HG02885 (cell line): ENCODE data around the gene RCAN1.
"Not testable (repeated sequence)": the region's sequence is repeated elsewhere in the genome, so short reads cannot be mapped to it uniquely, and the experiment has no call there.

Experiments
- ATAC-seq: cut with Tn5 transposase; IDR thresholded peaks from one replicate; pipeline ENCODE4 v1.9.1; 2021; ENCODE audit warnings: mild to moderate bottlenecking; ENCODE audit not compliant: unreplicated experiment, poor library complexity

Gene RCAN1

DNA sequence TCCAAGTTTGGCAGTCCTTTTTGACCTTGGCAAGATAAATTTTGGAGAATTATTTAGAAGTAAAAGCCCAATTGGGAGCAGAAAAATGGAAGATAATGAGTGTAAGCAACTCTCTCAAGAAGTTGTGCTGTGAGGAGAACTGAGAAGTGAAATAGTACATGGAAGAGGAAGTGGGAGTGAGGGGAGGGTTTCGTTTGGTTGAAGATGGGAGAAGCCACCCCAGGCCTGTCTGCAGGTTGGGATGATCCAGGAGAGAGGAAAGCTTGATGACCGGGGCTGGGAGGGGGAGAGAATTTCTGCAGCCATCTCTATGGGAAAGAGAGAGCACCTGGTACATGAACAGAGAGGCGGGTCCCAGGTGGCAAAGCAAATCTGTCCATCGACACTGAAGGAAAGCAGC lies 8.6 kb upstream of the RCAN1 start:
- ATAC-seq, result no peak

DNA sequence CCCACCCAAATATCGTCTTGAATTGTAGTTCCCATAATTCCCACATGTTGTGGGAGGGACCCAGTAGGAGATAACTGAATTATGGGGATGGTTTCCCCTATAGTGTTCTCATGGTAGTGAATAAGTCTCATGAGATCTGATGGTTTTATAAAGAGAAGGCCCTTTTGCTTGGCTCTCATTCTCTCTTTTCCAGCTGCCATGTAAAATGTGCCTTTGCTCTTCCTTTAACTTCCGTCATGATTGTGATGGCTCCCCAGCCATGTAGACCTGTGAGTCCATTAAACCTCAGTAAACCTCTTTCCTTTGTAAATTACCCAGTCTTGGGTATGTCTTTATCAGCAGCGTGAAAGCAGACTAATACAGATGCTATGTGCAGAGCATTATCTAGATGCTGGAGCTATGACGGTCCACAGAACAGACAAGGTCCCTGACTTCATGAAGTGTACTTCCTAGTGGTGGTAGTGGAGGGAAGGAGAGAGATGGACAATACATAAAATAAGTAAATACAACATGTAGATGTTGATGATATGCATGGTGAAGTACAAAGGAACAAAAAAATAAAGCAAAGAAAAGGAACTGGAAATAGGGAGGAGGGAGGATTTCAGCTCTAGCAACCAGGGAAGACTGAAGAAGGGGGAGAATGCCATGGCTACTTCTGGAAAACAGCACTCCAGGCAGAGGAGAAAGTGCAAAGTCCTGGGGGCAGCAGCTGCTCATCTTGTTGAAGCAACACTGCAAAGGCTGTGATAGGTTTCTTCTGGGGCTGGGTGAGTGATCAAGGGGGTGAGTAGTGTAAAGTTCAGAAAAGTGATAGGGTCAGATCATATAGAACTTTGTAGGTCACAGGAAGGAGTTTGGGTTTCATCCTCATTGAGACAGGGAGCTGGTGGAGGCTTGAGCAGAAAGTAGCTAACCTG lies 6.8 kb upstream of the RCAN1 start:
- no peak for ATAC-seq

DNA sequence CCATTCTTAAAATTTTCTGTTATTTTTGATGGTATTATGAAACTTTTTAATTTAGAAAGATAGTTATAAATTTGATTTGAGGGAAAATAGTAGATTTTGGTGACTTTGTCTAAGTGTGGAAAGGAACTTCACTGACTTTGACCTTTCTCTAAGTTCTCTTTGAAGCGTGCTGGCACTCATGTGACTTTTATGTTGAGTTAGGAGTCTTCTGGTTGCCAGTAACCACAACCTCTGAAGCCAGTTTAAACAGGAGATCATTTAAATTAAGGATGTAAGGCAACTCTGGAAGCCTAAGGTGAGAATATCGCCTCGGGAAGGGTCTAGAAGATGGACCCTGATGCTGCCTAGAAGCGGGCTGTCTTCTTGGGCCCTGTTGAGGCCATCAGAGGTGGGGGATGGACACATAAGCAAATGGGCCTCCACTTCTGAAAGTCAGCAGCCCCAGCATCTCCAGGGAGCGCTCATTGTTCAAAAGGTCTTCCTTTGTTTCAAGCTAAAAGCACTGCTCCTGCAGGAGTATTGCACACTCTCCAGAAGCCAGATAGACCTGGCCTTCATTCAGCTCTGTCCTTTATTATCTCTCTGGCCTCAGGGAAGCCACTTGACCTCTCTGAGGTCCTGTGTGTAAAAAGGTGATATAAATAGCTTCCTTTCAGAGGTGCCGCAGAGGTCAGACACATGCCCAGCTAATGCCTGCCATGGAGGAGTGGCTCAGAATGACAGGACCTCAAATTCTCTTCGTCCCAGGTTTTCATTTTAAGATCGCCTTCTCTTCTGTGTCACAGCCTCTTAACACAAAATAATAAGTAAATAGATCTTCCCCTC lies 5.1 kb upstream of the RCAN1 start:
- ATAC-seq, result no peak

DNA sequence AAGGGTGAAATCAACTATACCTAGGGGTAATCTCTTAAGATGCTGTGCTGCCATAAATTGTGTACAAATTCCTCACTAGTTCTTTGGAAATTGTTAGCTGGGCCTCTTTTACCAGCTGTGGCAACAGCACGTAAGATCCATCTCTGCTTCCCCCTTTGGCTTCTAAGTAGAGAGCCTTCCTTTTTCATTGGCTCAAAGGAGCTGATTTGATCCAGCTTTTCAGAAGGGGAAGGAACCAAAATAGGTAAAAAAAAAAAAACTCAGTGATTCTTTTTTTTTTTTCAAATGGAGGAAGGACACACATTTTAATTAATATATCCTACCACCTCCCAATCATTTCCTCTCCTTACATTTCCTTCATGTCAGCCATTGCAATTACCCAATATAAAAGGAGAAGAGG lies 4.0 kb upstream of the RCAN1 start:
- ATAC-seq, result no peak

DNA sequence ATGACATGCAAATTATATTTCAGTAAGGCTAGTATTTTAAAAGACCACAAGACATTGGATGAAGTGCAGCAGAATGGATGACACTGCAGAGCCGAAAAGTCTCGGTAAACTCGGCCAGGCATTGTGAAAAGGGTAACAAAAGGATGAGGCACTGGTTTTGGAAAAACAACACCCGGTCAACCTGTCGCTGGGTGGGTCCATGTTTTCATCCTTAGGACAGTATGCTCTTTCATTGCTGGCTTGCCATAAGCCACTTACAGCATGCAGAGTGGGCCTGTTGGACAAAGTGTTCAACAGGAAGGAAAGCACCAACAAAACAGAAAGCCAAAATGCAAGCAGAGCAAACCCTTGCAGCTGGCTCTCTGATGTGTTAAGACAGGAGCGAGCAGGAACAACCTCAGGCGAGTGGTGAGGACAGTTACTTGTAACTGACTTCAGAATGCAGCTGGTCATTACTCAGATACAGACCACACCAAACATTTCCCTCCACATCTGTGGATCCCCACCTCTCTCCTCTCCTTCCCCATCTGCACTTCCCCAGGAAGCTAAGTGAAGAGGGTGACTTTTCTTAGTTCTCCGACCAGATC lies 2.9 kb upstream of the RCAN1 start:
- ATAC-seq, result no peak

DNA sequence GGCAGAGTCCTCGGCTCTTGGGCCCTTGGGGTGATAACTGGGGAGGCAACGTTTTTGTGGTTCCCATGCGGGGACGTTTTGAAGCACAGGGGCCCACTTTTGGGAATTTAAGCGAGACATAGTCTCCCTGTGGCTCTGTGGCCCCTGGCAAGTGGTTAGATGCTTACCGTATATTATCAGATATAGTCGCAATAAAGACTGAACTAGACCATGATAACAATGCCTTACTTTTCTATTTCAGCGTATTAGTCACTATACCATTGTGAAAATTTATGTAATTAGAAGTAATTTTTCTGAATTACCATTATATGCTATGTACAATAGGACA lies 538 bp upstream of the RCAN1 start:
- no peak for ATAC-seq

DNA sequence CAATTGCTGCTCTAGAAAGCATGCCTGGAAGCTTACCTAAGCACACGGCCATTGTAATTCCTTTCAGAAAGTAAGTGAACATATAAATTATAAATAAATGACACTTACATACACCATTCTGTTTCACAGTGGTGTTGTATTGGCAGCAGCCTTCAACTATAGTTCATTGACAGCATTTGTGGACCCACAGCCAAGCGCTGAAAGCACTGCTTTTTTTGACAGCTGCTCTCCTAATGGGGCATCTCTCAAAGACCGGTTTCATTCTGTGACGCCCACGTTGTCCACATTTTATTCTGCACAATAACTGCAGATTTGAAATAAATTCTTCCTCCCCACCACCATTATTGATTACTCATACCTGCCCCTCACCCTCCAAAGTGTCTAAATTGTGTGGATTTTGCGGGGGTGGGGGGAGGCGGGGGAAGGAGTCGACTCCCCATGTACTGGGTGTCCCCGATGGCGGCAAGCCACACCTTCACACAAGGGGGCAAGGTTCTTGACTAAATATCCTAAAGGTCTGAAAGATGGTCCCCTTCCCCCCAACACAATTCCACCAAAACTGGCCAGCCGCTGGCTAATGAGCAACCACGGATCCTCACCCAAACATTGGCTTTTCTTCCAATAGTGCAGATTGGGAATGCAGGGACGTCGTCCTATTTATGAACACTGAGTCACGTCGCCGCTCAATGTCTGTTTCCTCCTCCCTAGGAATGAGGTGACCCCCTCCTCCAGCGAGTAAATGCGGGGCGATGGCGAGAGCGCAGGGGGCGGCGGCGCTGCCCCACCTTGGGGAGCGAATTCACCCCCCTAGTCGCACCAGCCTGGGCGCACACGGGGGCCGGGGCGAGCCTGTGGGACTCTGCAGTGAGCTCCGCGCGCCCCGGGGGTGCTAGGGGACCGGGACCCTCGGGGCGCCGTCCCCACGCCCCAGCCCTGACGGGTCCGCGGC lies 960 bp downstream of the RCAN1 start:
- no peak for ATAC-seq

GRCh38 chr21:34612557-34612956 lies 2.4 kb downstream of the RCAN1 start:
- no peak for ATAC-seq

- ATAC-seq, result no peak
These were observed 2.9 kb downstream of the RCAN1 start for GRCh38 chr21:34612056-34612455.

DNA sequence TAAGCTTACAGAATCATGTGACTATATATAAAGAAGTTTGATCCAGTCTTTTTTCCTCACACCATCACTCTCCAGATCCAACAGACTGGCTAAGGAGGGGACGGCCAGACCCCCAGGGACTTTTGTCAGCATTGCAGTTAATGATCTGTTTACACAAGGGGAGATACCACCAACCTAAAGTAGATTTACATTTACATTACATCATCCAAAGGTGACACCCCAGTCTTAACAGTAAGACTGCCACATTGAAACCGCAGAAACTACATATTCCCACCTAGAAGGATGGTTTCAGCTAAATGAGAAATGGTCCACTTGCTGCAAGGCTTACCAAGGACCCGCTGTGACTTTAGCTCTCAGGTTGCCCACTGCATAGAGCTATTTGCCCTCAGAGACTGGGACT lies 3.4 kb downstream of the RCAN1 start:
- no peak for ATAC-seq

- ATAC-seq, result no peak
These were observed 4.9 kb downstream of the RCAN1 start for GRCh38 chr21:34609933-34610549.

DNA sequence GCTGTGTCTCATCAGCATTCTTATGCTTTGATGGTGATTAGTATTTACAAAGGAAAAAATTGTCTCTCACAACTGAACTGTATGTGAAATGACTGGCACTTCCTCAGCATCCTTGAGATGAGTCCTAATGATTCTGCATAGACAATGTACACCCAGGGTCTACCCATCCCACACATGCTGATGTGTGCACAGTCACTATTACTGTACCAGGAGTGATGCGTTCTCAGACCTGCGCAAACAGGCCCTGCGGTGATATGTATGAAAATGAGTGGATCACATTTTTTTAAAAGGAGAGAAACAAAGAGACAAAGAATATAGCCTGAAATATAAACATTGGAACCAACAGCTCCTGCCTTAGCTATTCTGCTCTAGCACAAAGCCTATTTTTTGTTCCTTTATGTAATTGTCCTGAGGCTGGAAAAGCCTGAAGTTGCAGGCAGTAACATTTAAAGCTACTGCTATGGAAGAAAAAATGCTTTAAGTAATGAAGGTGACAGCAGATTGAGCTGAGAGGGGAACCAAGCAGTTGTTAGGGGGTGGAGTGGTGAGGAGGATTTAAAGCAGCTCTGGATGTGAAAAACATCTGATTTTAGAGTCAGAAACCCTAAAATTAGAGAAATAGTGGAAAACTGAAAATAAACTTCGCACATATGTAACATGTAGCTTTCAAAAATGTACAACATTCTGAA lies 5.5 kb downstream of the RCAN1 start:
- no peak for ATAC-seq

GRCh38 chr21:34607376-34607775 lies 7.5 kb downstream of the RCAN1 start:
- ATAC-seq, result not testable (repeated sequence)

GRCh38 chr21:34606621-34607020 lies 8.3 kb downstream of the RCAN1 start:
- no peak for ATAC-seq

DNA sequence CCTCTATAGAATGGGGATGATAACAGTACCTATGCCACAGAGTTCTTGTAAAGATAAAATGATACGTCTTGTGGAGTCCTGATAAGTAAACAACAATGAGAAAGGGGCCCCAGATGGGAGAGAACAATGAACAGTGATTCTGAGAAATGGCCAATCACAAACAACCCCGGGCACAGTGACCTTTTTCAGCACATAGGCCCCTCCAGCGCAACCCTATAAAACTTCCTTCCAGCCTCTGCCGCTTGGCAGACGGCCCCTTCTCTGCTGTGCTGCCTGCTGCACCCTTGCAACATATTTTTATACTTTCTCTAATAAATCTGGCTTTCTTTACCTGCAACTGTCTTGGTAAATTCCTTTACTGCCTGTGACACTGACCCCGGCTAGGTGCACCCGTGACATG lies 8.9 kb downstream of the RCAN1 start:
- no peak for ATAC-seq

GRCh38 chr21:34604956-34605355 lies 10.0 kb downstream of the RCAN1 start:
- ATAC-seq, result not testable (repeated sequence)

DNA sequence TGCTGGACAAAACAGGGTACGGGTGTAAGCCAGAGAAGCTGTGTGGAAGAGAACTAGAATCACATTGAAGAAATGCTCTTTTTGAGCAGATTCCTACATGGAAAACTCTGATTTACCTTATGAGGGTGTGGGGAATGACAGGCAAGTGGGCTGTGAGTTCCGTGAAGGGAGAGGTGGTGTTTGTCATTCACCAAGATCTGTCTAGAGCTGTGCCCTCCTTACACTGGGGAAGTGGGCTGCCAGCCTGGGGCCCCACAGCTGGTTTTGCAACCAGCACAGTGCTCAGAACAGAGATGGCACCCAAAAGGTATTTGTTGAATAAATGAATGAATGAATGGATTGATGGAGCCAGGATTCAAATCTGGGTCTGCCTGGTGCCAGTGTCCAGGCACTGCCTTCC lies 10.4 kb downstream of the RCAN1 start:
- no peak for ATAC-seq

GRCh38 chr21:34603710-34604057 lies 11.2 kb downstream of the RCAN1 start:
- no peak for ATAC-seq

DNA sequence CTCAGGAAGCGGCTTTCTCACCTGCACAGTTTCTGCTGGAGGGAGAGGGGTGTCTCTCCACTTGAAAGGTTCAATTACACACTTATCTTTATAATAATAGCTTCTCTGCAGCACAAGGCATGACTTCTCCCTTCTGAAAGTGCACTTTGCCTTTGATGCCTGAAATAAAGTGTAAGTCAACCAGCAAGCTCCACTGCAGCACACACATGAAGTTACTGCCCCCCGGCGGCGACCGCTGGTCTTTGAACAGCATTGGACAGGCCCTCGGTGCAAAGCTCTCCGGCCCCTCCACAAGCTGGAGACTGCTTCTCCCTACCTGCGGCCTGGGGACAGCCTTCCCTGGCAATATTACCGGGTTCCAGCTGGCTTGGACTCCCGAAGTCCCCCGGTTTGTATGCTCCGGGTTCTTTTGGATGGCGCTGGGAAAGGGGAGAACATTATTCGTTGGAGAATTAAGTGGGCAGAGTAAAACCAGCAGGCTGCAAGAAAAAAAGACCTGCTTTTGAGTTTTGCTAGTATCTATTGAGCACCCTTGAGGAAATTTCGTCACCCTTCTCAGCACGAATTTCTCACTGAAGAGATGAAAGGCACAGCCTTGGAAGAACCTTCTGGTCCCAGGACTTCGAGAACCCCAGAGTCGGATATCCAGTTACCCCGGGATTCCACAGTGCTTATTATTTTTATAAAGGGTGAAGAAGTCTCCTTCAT lies 11.8 kb downstream of the RCAN1 start:
- ATAC-seq, result peak; percentile 79
